Activated CD8-positive, alpha-beta memory T cell treated with anti-CD3 and anti-CD28 coated beads, Interleukin-2, amount 10 ng/mL, durations not matched to agents 7 days and 5 days (primary cell): Measurements from ENCODE around the gene DDX47. TPM values are rescaled to one million over a fixed set of nuclear protein-coding genes. Genes with fewer than 3 reads are reported as not detected.
"Not testable (repeated sequence)": the region's sequence is repeated elsewhere in the genome, so short reads cannot be mapped to it uniquely, and the experiment has no call there.

Experiments used
- ATAC-seq: fragments of 150-1000 bp; cut with Tn5 transposase; one replicate; pipeline ENCODE4 v1.10.0; 2021; ENCODE audit warnings: moderate library complexity
- CTCF ChIA-PET: fragments of 350-600 bp; sonication (Branson Sonifier 250); formaldehyde crosslinking; loops from one replicate; lab custom pipeline; 2021; ENCODE audit warnings: antibody characterized with exemption; lab: Charles Lee
- DNase-seq: peaks from one replicate; pipeline ENCODE4 v3.0.0-alpha.2; 2020
- H3K27ac Mint-ChIP-seq: one replicate; pipeline ENCODE4 v1.8.0; 2021; ENCODE audit warnings: mild to moderate bottlenecking, mixed read lengths
- H3K27me3 Mint-ChIP-seq: one replicate; pipeline ENCODE4 v1.8.0; 2021; ENCODE audit warnings: mixed read lengths
- H3K36me3 Mint-ChIP-seq: one replicate; pipeline ENCODE4 v1.8.0; 2021; ENCODE audit warnings: mild to moderate bottlenecking, mixed read lengths
- H3K4me1 Mint-ChIP-seq: one replicate; pipeline ENCODE4 v1.8.0; 2021; ENCODE audit warnings: mixed read lengths
- H3K4me3 Mint-ChIP-seq: one replicate; pipeline ENCODE4 v1.8.0; 2021; ENCODE audit warnings: mild to moderate bottlenecking, moderate library complexity, mixed read lengths
- H3K9me3 Mint-ChIP-seq: one replicate; pipeline ENCODE4 v1.8.0; 2022; ENCODE audit warnings: low read depth, mixed read lengths
- microRNA-seq: library from miRNA; unstranded; fragments of <30 nt; microRNA quantifications from one replicate; pipeline ENCODE4 v1.2.0, GENCODE V29; 2022
- total RNA-seq, 2 experiments: library from RNA; stranded (reverse); gene quantifications; one replicate each; pipeline ENCODE4 v1.2.3, GENCODE V29; 2021

DDX47 gene
- total RNA-seq, 2 experiments from 2014 or later: 56.0 to 68.0 TPM

GRCh38 chr12:12872139-12872933 is 59.2 kb downstream of the DDX47 start:
- Mint-ChIP-seq H3K4me3 (no peak overlapping the region), H3K27me3 (peaks cover 3% of the 10 kb centered on the region), H3K4me1 (no peaks in the 10 kb centered on the region), H3K36me3 (no peaks in the 10 kb centered on the region), H3K9me3 (no peaks in the 10 kb centered on the region), H3K27ac (no peak overlapping the region)
- DNase-seq (no peak), ATAC-seq (no peak)
- CTCF ChIA-PET: interaction anchor here (0.5 kb wide), 1 partner anchor 35 kb away, joined by 3 read pairs; no protein-coding TSS in a partner anchor

DNA sequence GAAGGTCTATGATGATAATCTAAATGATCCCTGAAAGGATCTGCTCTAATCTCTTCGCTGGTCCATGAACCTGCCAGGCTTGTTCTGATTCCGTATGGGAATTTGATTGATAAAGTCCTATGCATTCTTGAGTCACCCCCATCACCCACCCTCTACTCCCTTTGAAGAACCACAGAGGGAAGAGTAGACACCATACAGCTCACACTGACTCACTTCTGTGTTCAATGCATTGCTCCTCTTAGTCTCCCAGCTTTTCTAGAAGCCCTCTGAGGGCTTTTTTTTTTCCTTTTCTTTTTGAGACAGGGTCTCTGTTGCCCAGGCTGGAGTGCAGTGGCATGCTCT is 59.8 kb downstream of the DDX47 start:
- Mint-ChIP-seq H3K36me3 (no peaks in the 10 kb centered on the region), H3K27me3 (peaks cover 6% of the 10 kb centered on the region), H3K27ac (no peak overlapping the region), H3K9me3 (no peaks in the 10 kb centered on the region), H3K4me1 (no peaks in the 10 kb centered on the region), H3K4me3 (no peak overlapping the region)
- CTCF ChIA-PET: no interaction called here
- DNase-seq (no peak), ATAC-seq (no peak)

DNA sequence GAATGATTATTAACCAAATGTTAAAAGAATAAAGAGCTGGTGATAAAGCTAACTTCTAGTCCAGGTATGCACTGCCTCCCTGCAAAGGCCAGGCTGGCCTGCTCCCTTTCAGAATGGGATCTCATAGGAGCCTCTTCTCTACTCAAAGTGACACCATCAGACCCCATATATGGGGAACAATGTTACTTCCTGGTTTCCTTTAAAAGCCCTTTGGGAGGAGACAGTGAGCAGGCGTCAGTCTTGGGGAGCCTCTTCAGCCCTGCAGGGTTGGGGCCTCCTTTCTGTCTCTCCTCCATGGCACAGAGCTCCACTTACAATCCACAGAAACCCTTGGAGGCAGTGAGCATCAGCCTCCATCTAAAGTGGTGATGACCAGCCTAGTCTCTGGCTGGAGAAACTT is 60.9 kb downstream of the DDX47 start:
- peaks cover 6% of the 10 kb centered on the region for H3K27me3 Mint-ChIP-seq
- CTCF ChIA-PET: interaction anchor here (1.0 to 1.2 kb wide), 2 partner anchors 14 to 37 kb away, joined by 3 read pairs; no protein-coding TSS in a partner anchor
- no peak overlapping the region for H3K27ac Mint-ChIP-seq
- H3K9me3 Mint-ChIP-seq: no peaks in the 10 kb centered on the region
- H3K4me3 Mint-ChIP-seq: no peak overlapping the region
- DNase-seq (no peak), ATAC-seq (no peak)
- H3K36me3 Mint-ChIP-seq: no peaks in the 10 kb centered on the region
- no peaks in the 10 kb centered on the region for H3K4me1 Mint-ChIP-seq

DNA sequence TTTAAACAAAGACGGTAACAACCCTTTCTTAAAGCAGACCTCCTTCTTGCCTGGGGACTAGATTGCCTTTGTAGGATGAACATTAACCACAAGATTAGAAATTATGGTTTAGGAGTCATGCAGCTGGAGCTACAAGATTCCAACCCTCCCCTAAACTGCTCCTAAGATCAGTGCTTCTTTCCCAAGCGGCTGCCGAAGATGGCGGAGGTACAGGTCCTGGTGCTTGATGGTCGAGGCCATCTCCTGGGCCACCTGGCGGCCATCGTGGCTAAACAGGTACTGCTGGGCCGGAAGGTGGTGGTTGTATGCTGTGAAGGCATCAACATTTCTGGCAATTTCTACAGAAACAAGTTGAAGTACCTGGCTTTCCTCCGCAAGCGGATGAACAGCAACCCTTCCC is 62.2 kb downstream of the DDX47 start:
- H3K9me3 Mint-ChIP-seq, H3K36me3 Mint-ChIP-seq, CTCF ChIA-PET, H3K4me3 Mint-ChIP-seq, H3K27me3 Mint-ChIP-seq, H3K27ac Mint-ChIP-seq, DNase-seq, ATAC-seq, H3K4me1 Mint-ChIP-seq: not testable (repeated sequence)

GRCh38 chr12:12877153-12877768 is 64.1 kb downstream of the DDX47 start:
- peaks cover 14% of the 10 kb centered on the region for H3K27me3 Mint-ChIP-seq
- H3K27ac Mint-ChIP-seq: no peak overlapping the region
- ATAC-seq: no peak
- H3K4me1 Mint-ChIP-seq: peaks cover 17% of the 10 kb centered on the region
- CTCF ChIA-PET: interaction anchor here (0.9 kb wide), 1 partner anchor 88 kb away, joined by 4 read pairs; no protein-coding TSS in a partner anchor
- H3K4me3 Mint-ChIP-seq: no peak overlapping the region
- H3K36me3 Mint-ChIP-seq: no peaks in the 10 kb centered on the region
- no peaks in the 10 kb centered on the region for H3K9me3 Mint-ChIP-seq
- no peak for DNase-seq

- H3K27ac Mint-ChIP-seq: no peak overlapping the region
- peaks cover 19% of the 10 kb centered on the region for H3K27me3 Mint-ChIP-seq
- ATAC-seq (no peak), DNase-seq (no peak)
- H3K4me3 Mint-ChIP-seq: no peak overlapping the region
- no peaks in the 10 kb centered on the region for H3K9me3 Mint-ChIP-seq
- peaks cover 18% of the 10 kb centered on the region for H3K4me1 Mint-ChIP-seq
- H3K36me3 Mint-ChIP-seq: no peaks in the 10 kb centered on the region
- CTCF ChIA-PET: interaction anchor here (0.9 kb wide), 1 partner anchor 89 kb away, joined by 4 read pairs; no protein-coding TSS in a partner anchor
Measured at GRCh38 chr12:12877781-12878455, 64.8 kb downstream of the DDX47 start.

Small RNA genes within 50 kb of the gene (microRNA-seq; reads per million reads assigned to microRNA genes)
- gene MIR613: not detected

Other genes with a start within 250 kb of the DDX47 start
- gene CREBL2, start 201.5 kb upstream of the DDX47 start, total RNA-seq: 10 to 100 TPM; 16.3 to 20.5 TPM
- gene GPR19, start 117.2 kb upstream of the DDX47 start, total RNA-seq: 10 to 100 TPM; 15.1 to 16.8 TPM
- 100 to 1,000 TPM in 1 of 2 experiments, 10 to 100 TPM in 1; 99.2 to 105 TPM for gene CDKN1B, start 96.0 kb upstream of the DDX47 start, total RNA-seq
- gene APOLD1, start 27.7 kb upstream of the DDX47 start, total RNA-seq: 10 to 100 TPM in 1 of 2 experiments, 1 to 10 TPM in 1; 7.2 to 13.5 TPM
- gene GPRC5A, start 78.2 kb downstream of the DDX47 start, total RNA-seq: not detected
- gene GPRC5D, start 138.8 kb downstream of the DDX47 start, total RNA-seq: not detected
- 1 to 10 TPM; 8.9 to 9.7 TPM for gene HEBP1, start 186.9 kb downstream of the DDX47 start, total RNA-seq
- gene FAM234B, start 231.0 kb downstream of the DDX47 start, total RNA-seq: 1 to 10 TPM; 4.7 to 5.0 TPM